GM23248 (cell line): Measurements from ENCODE around the gene WIF1.

Experiments
- EZH2 ChIP-seq: fragments of 200-600 bp; sonication (generic); IDR thresholded peaks from 2 replicates; pipeline ENCODE4 v1.6.1; 2018; ENCODE audit warnings: antibody characterized with exemption, mild to moderate bottlenecking; ENCODE audit not compliant: insufficient read depth, poor library complexity, severe bottlenecking
- EZH2phosphoT487 ChIP-seq: fragments of 200-600 bp; sonication (generic); IDR thresholded peaks from 2 replicates; pipeline ENCODE4 v1.6.1; 2018; ENCODE audit warnings: antibody characterized with exemption, moderate library complexity, mild to moderate bottlenecking, low read depth; ENCODE audit not compliant: insufficient read depth

DNA sequence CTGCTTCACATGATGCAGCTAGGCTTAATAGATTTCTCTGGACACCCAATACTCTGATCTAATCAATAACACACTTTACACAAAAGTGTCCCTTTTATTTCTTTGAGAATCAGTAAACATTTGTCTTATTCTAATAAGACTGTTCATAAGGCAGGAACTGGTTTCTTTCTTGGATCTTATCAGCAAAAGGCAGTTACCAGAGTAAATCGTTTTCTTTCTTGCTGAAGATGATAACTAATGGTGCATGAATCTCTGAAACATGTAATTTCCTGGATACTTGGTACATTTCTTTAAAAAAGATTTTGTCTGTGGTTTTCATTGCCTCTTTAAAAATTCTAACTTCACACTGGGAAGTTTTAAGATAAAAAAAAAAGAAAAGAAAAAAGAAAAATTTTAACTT lies 39.6 kb downstream of the WIF1 start:
- no peak for TF ChIP-seq EZH2phosphoT487
- no peak for TF ChIP-seq EZH2
